HEK293 (cell line): ENCODE results near the gene EVI5.

ENCODE experiments used
- ZNF350 ChIP-seq: fragments of 450-650 bp; formaldehyde crosslinking; IDR thresholded peaks from 2 replicates; pipeline ENCODE4 v1.5.0; 2017; ENCODE audit warnings: missing biosample characterization, mild to moderate bottlenecking, missing genetic modification characterization
- ZSCAN30 ChIP-seq: fragments of 450-650 bp; IDR thresholded peaks from 2 replicates; pipeline ENCODE4 v1.5.1; 2018; ENCODE audit warnings: missing biosample characterization, mild to moderate bottlenecking, missing genetic modification characterization, moderate library complexity

- TF ChIP-seq ZNF350 (tag by site-specific recombination) = no peak
- TF ChIP-seq ZSCAN30 (tag by site-specific recombination) = no peak
Observed at GRCh38 chr1:92817137-92817697, 32.3 kb upstream of the EVI5 start.
